GM18867 (cell line): ENCODE measurements around the gene FCRLA.

ENCODE experiments used
- ATAC-seq: cut with Tn5 transposase; IDR thresholded peaks from one replicate; pipeline ENCODE4 v1.9.1; 2021; ENCODE audit warnings: mild to moderate bottlenecking, moderate library complexity; ENCODE audit not compliant: unreplicated experiment

The FCRLA gene

DNA sequence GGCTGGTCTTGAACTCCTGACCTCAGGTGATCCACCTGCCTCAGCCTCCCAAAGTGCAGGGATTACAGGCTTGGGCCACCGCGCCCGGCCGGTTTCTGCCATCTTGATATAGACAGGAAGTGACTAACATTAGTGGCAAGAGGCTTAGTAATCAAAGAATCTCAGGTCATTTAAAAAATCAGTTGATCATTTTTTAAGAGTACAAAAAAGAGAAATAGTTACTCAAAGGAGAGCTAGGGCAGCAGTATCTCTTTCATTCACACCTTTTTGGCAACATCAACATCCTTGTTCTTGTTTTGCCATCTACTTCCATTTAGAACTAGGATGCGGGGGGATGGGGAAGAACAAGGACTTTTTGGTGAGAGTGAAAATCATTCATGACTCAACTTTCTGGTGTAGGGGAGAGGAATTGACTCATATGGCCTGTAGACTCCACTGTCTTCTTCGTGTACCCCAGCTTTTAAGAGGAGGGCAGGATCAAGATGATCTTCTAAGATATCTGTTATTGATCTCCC lies 23.1 kb downstream of the FCRLA start:
- ATAC-seq: no peak

DNA sequence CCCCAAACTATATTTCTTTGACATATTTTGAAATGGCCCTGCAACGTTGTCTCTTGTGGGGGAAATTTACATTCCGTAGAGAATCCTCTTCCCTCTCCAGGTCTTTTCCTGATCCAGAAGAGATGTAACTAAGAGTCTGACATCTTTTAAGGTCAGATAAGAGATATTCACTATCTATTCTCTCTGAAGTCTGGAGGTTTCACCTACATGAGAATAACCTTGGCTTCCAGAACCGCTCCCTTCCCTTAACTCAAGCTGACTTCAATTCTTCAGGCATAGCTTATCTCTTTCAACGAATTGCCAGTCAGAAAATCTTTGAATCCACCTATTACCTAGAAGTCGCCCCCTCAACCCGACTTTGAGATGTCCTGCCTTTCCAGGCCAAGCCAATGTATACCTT lies 24.2 kb downstream of the FCRLA start:
- ATAC-seq: no peak

DNA sequence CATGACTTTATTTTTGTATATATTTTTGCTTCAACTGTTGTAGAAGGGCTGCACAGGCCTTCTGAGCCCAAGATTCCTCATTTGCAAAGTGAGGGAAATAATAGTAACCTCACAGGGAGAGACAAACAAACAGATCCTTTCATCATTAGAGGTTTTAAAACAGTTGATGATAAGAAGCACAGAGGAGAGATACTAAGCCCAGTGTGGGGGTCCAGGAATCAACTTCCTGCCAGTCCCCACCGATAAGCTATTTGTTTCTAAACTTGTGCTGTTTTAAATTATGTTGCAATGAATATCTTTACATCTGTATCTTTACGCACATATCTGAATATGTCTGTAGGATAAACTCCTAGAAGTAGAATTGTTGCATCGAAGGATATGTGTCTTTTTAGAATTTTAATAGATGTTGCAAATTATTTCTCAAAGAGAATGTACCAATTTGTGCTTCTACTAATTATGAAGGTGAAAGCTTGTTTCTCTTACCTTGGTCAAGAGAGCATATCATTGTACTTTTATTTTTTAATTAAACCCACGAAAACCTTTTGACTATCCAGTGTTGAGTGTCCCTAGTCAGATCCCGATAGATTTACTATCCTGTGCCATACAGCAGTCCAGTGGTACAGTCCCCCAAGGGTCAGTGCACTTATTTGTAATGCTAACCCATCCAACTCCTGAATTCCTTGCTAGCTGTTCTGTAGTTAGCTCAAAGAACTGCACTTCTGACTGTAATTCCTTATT lies 25.1 kb downstream of the FCRLA start:
- no peak for ATAC-seq

DNA sequence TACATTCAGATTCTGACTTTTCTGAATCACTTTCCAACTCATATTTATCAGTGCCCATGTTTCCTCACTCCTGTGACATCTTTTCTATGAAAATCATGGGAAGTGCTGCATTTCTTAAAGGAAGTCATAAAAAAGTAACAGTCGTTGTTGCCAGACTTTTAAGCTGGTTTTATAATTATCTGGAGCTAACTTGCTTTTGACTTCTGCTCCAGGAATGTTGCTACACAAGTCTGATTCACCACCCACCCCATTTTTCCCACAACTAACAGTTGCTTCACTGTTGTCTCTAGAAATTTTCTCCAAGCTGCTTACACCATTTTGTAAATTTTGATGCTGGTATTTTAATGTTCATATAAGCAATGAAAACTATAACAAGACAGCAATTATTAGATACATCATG lies 26.5 kb downstream of the FCRLA start:
- ATAC-seq: no peak

DNA sequence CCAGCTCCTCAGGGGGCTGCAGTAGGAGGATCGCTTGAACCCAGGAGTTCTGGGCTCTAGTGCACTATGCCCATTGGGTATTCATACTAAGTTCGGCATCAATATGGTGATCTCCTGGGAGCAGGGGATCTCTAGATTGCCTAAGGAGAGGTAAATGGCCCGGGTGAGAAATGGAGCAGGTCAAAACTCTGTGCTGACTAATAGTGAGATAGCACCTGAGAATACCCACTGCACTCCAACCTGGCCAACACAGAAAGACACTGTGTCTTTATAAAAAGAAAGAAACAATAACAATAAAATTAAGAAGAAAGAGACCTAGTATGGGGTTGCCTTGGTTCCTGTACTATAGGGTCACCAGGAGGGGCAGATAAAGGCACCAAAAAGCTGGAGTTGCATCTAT lies 28.8 kb downstream of the FCRLA start:
- ATAC-seq: no peak

DNA sequence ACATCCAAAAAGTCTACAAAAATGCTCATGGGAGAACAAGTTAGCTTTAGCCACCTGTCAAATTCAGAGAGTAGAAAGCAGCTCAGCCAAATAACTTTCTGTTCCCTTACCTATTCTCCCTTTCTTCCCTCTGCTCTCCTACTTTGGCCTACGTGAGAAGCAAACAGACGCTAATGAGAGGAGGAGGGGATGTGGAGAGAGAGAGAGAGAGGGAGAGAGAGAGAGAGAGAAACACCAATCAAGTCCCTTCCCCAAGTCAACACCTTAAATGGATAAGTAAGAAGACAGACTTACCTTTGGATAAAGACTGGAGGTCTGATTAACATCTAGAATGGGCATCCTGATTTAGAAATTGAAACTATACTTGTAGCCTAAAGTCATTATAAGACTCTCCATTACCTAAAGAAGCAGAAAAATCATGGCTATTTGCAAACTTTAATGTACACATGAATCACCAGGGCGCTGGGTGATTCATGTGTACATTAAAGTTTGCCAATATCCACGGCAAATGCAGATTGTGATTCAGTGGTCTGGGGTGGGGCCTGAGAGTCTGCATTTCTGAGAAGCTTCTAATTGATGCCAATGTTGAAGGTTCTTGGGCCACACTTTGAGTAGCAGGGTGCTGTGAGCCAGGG lies 29.4 kb downstream of the FCRLA start:
- ATAC-seq: no peak

DNA sequence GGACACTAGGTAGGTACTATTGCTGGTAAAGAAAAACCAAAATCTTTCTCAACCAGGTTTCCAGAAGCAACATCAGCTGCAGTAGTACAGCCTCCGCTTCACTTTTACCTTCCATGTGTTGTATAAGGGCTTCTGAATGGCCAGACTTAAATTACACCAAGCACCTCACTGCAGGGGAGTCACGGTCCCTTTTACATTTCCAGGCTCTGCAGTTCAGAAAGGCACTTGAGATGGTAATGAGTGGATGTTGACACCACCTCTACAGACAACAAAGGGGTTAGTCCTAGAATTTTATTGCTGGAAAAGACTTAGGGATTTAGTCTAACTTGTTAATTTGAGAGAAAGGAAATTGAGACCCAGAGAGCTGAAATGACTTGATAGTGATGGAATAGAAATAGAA lies 30.6 kb downstream of the FCRLA start:
- no peak for ATAC-seq

DNA sequence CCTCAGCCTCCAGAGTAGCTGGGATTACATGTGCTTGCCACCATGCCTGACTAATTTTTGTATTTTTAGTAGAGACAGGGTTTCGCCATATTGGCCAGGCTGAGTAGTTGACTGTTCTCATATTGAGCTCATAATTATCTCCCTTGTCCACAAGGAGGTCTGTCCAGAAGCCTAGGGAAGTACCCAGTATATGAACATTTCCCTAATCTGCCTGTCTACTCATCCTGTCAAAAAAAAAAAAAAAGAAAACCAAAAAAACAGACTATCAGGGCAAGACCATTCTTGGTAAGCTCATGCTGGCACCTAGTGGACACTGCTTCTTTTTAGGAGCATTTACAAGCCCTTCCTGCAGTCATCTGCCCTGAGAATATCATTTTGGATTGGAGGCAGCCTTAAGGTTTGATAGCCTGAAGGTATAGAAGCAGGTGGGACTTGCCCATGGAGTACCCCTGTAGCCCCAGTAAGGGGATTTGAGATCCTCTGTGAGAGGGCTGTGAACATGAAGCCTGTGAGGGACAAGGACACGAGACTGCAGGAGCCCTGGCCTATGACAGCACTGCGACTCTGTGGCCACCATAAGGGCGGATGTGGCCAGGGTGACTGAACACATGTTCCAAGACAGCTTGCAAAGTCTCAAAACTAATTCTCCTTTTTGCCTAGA lies 31.7 kb downstream of the FCRLA start:
- peak; percentile 72 for ATAC-seq

DNA sequence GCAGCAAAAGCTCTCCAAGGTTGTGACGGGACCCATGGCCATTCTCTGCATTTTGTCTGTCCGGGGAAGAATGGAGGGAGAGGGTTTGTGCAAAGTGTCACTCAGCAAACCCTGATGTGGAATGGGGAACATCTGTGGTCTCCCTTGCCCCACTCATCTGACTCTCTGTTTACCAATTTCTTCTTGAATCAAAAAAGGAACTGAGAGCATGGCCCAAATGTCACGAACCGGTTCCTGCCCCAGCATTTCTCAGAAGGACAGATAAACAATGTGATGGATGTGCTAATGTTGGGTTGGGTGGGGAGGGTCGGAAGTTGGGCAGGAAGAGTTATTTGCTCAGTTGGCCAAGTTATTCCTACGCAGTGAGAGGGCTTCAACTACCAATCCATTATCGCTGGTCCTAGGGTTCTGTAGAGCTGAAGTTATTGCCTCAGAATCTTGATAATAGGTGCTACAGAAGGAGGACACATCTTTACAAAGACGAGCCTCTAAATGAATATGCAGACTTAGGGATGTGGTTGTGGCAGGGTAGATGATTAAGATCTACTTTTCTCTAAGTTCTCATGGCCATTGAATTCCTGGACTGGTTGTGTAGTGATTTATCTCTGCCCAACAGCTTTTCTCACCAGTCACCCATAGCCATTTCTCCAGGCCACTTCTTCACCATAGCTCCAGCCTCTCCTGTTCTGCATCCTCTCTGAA lies 33.0 kb downstream of the FCRLA start:
- ATAC-seq: no peak

DNA sequence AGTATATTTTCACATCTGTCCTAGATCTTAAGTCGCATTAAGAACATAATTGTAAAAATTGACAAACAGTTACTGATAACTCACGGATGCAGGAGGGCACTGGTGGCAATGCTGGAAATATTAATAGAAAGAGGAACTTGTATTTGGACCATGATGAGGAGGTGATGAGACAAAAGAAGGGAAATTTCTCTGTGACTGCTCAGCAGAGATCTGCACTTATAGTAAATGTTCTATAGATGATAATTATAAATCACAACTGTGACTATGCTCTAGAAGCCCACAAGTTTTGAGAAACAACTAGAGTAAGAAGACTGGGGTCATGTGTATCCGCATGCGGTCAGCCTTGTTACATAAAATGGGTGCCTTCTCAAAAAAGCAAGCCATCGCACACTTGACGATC lies 33.9 kb downstream of the FCRLA start:
- ATAC-seq: no peak

DNA sequence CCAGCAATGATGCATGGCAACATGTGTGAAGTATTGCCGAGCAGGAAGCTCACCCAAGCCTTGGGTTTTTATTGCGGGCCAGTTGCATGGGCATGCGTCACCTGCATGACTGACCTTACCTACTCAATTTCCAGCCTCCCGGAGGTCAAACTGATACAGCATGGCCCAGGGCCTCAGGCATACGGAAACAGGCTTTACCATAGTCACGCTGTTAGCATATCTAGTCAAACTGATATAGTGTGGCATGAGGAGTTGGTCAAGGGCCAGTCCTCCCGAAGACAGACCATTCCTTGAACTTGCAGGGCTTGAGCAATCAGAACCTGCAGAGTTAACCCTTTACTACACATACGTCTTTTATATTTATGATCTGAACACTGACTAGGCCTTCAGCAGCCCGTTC lies 36.2 kb downstream of the FCRLA start:
- ATAC-seq: no peak

DNA sequence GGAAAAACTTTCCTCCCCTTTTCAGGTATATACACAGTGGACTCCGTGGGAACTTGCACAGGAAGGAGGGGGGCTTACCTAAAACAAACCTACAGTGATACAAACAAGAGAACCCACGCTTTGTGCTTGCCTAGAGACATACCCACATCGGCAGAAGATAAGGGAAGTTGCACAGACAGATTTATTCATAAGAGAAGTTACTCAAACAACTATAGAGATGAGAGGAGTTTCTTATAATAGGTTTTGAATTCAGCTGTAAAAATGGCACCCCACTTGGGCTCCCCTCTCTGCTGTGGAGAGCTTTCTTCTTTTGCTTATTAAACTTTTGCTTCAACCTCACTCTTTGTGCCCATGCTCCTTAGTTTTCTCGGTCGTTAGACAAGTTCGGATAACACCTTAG lies 40.8 kb downstream of the FCRLA start:
- ATAC-seq: no peak

DNA sequence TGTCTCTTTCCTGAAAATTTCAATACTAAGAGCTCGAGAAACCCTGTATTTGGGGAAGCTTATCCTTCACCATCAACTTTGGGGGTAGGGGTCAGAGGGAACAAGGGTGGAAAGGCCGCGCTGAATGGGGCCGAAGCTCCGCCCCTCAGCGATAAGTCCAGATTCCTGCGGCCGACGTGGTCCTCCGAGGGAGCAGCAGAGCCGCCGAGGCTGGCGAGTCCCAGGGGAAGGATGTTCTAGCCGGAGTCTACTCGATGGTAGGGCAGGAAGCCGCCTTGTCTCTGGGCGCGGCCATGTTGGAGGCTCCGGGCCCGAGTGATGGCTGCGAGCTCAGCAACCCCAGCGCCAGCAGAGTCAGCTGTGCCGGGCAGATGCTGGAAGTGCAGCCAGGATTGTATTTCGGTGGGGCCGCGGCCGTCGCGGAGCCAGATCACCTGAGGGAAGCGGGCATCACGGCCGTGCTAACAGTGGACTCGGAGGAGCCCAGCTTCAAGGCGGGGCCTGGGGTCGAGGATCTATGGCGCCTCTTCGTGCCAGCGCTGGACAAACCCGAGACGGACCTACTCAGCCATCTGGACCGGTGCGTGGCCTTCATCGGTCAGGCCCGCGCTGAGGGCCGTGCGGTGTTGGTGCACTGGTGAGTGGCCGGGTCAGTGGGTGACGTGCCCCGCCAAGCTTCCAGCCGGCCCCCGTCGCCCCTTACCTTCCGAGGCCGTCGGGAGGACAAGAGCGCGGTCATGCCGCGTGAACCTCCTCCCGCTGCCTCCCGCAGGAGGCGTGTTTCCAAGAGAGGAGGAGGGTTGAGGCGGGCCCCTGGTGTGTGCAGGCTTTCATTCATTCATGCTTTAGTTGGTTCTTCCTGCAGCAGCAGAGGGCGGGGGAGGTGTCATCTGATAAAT lies 42.7 kb downstream of the FCRLA start, which contains the start of gene DUSP12:
Gene DUSP12 (plus strand): TSS at position 278 of the 899 bp plus-strand sequence. CDS start 16 bp downstream, at position 294.
- ATAC-seq: peak; percentile 93

DNA sequence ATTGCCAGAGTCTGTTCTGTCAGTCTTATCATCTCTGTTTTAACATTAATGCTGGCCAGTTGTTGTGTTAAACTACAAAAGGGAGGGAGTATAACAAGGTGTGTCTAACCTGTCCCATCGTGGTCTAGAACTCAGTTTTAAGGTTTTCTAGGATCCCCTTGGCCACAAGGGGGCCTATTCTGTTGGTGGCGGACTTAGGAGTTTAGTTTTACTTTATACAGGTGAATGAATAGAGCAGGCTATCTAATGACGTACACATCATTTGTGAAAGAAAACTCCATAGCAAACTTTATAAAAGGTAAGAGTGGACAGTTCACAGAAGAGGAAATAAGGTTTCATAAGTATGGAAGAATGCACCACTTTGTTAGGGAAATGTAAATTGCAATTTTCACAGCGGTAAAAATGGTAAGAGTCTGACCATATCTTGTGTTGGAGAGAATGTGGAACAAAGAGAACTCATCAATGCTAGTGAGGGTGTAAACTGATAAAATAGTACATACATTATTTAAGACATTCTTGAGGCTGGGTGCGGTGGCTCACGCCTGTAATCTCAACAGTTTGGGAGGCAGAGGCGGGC lies 56.6 kb downstream of the FCRLA start:
- no peak for ATAC-seq
